SK-N-SH treated with all-trans-retinoic acid at 6 μM for 48 hours (cell line): Measurements from ENCODE around the gene SRD5A2.

Experiments
- ATAC-seq: fragments of 200-7000 bp; cut with Tn5 transposase; 3 replicates; pipeline ENCODE4 v1.9.1; 2020; ENCODE audit warnings: mild to moderate bottlenecking, moderate library complexity
- ARNTL ChIP-seq: fragments of 450-650 bp; formaldehyde crosslinking; IDR thresholded peaks from 2 replicates; pipeline ENCODE4 v1.5.0; 2020; ENCODE audit warnings: low read depth, mild to moderate bottlenecking, moderate library complexity, borderline replicate concordance
- BACH2 ChIP-seq: fragments of 250-450 bp; sonication (Bioruptor Pico); IDR thresholded peaks from 2 replicates; pipeline ENCODE4 v1.9.0; 2021; ENCODE audit warnings: mild to moderate bottlenecking, borderline replicate concordance
- CSDC2 ChIP-seq: fragments of 250-450 bp; sonication (Bioruptor Pico); IDR thresholded peaks from 2 replicates; pipeline ENCODE4 v1.5.0; 2020; ENCODE audit warnings: mild to moderate bottlenecking, moderate library complexity
- CSRNP3 ChIP-seq: fragments of 250-450 bp; sonication (Bioruptor Pico); IDR thresholded peaks from 2 replicates; pipeline ENCODE4 v1.5.1; 2021; ENCODE audit warnings: mild to moderate bottlenecking, moderate library complexity
- ESRRG ChIP-seq: fragments of 250-450 bp; sonication (Bioruptor Pico); IDR thresholded peaks from 2 replicates; pipeline ENCODE4 v1.6.1; 2021; ENCODE audit warnings: mild to moderate bottlenecking
- GLIS3 ChIP-seq: fragments of 250-450 bp; sonication (Bioruptor Pico); IDR thresholded peaks from 2 replicates; pipeline ENCODE4 v1.5.0; 2020; ENCODE audit warnings: mild to moderate bottlenecking, moderate library complexity
- ISL1 ChIP-seq: fragments of 250-450 bp; sonication (Bioruptor Pico); IDR thresholded peaks from 2 replicates; pipeline ENCODE4 v2.1.2; 2022; ENCODE audit warnings: mild to moderate bottlenecking, moderate library complexity
- OSR1 ChIP-seq: fragments of 250-450 bp; sonication (Bioruptor Pico); IDR thresholded peaks from 2 replicates; pipeline ENCODE4 v1.8.0; 2022; ENCODE audit warnings: moderate library complexity, mild to moderate bottlenecking, inconsistent platforms
- PPARA ChIP-seq: fragments of 250-450 bp; sonication (Bioruptor Pico); IDR thresholded peaks from 2 replicates; pipeline ENCODE4 v1.5.0; 2020; ENCODE audit warnings: mild to moderate bottlenecking, borderline replicate concordance
- RARB ChIP-seq: fragments of 250-450 bp; sonication (Bioruptor Pico); IDR thresholded peaks from 2 replicates; pipeline ENCODE4 v1.8.0; 2021; ENCODE audit warnings: mild to moderate bottlenecking, moderate library complexity
- SNAI2 ChIP-seq: fragments of 250-450 bp; sonication (Bioruptor Pico); IDR thresholded peaks from 2 replicates; pipeline ENCODE4 v1.5.0; 2020; ENCODE audit warnings: mild to moderate bottlenecking, moderate library complexity
- TCF4 ChIP-seq: fragments of 250-450 bp; sonication (Bioruptor Pico); IDR thresholded peaks from 2 replicates; pipeline ENCODE4 v1.8.0; 2021; ENCODE audit warnings: mild to moderate bottlenecking, moderate library complexity, borderline replicate concordance
- TOX ChIP-seq: fragments of 250-450 bp; sonication (Bioruptor Pico); IDR thresholded peaks from 2 replicates; pipeline ENCODE4 v1.8.0; 2021; ENCODE audit warnings: mild to moderate bottlenecking, moderate library complexity, borderline replicate concordance
- ZC3H10 ChIP-seq: fragments of 250-450 bp; sonication (Bioruptor Pico); IDR thresholded peaks from 2 replicates; pipeline ENCODE4 v1.5.1; 2021; ENCODE audit warnings: mild to moderate bottlenecking, moderate library complexity
- ZFP3 ChIP-seq: fragments of 250-450 bp; sonication (Bioruptor Pico); IDR thresholded peaks from 2 replicates; pipeline ENCODE4 v1.5.0; 2020; ENCODE audit warnings: mild to moderate bottlenecking, moderate library complexity
- ZFP30 ChIP-seq: fragments of 450-650 bp; formaldehyde crosslinking; IDR thresholded peaks from 2 replicates; pipeline ENCODE4 v1.5.0; 2022; ENCODE audit warnings: mild to moderate bottlenecking, moderate library complexity
- ZNF565 ChIP-seq: fragments of 450-650 bp; formaldehyde crosslinking; conservative IDR thresholded peaks from 2 replicates; pipeline ENCODE4 v1.5.0; 2020; ENCODE audit warnings: low read depth, mild to moderate bottlenecking, moderate library complexity
- ZNF70 ChIP-seq: fragments of 450-650 bp; formaldehyde crosslinking; IDR thresholded peaks from 2 replicates; pipeline ENCODE4 v1.5.0; 2020; ENCODE audit warnings: mild to moderate bottlenecking, moderate library complexity
- ZNF8 ChIP-seq: fragments of 450-650 bp; formaldehyde crosslinking; IDR thresholded peaks from 2 replicates; pipeline ENCODE4 v1.5.0; 2020; ENCODE audit warnings: mild to moderate bottlenecking, moderate library complexity
- TF ChIP-seq, protein P1 (sequence below): fragments of 250-450 bp; sonication (Bioruptor Pico); IDR thresholded peaks from 2 replicates; pipeline ENCODE4 v1.5.1; 2020; ENCODE audit warnings: low read depth, mild to moderate bottlenecking, moderate library complexity
- TF ChIP-seq, protein P2 (sequence below): fragments of 250-450 bp; sonication (Bioruptor Pico); IDR thresholded peaks from 2 replicates; pipeline ENCODE4 v1.8.0; 2020; ENCODE audit warnings: mild to moderate bottlenecking, moderate library complexity, borderline replicate concordance
- TF ChIP-seq, protein P3 (sequence below): fragments of 250-450 bp; sonication (Bioruptor Pico); IDR thresholded peaks from 2 replicates; pipeline ENCODE4 v1.5.0; 2020; ENCODE audit warnings: mild to moderate bottlenecking, moderate library complexity

The SRD5A2 gene

GRCh38 chr2:31533036-31533435 is 47.7 kb downstream of the SRD5A2 start:
- TF ChIP-seq, protein P1, sequence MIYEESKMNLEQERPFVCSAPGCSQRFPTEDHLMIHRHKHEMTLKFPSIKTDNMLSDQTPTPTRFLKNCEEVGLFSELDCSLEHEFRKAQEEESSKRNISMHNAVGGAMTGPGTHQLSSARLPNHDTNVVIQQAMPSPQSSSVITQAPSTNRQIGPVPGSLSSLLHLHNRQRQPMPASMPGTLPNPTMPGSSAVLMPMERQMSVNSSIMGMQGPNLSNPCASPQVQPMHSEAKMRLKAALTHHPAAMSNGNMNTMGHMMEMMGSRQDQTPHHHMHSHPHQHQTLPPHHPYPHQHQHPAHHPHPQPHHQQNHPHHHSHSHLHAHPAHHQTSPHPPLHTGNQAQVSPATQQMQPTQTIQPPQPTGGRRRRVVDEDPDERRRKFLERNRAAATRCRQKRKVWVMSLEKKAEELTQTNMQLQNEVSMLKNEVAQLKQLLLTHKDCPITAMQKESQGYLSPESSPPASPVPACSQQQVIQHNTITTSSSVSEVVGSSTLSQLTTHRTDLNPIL (CRISPR knock-in tag) = no peak
- TF ChIP-seq ARNTL (CRISPR knock-in tag) = no peak
- TF ChIP-seq RARB (CRISPR knock-in tag) = no peak
- no peak for TF ChIP-seq ZFP30 (CRISPR knock-in tag)
- no peak for TF ChIP-seq TOX
- no peak for TF ChIP-seq ESRRG (CRISPR knock-in tag)
- TF ChIP-seq, all 23 proteins: peak for 0
- ATAC-seq = no peak

DNA sequence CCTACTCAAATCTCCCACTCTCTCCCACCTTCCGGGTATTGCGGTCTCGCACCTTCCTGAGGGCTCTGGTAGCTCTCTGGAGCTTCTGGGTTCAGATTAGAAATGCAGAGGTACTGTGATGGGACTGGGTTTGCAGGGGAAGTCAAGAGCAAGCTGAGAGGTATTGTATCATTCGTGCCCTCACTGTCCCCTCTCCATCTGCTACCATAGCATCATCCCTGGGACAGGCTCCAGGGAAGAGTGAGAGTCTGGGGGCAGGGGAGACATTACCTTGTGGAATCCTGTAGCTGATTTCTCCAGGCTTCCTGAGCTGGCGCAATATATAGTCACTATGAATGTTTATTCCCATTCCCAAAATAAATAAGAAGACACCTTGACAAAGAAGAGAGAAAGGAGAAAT is 49.6 kb downstream of the SRD5A2 start:
- ATAC-seq = no peak
- TF ChIP-seq GLIS3 (CRISPR knock-in tag) = no peak
- no peak for TF ChIP-seq OSR1 (CRISPR knock-in tag)
- TF ChIP-seq, protein P2, sequence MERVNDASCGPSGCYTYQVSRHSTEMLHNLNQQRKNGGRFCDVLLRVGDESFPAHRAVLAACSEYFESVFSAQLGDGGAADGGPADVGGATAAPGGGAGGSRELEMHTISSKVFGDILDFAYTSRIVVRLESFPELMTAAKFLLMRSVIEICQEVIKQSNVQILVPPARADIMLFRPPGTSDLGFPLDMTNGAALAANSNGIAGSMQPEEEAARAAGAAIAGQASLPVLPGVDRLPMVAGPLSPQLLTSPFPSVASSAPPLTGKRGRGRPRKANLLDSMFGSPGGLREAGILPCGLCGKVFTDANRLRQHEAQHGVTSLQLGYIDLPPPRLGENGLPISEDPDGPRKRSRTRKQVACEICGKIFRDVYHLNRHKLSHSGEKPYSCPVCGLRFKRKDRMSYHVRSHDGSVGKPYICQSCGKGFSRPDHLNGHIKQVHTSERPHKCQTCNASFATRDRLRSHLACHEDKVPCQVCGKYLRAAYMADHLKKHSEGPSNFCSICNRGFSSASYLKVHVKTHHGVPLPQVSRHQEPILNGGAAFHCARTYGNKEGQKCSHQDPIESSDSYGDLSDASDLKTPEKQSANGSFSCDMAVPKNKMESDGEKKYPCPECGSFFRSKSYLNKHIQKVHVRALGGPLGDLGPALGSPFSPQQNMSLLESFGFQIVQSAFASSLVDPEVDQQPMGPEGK (CRISPR knock-in tag) = no peak
- no peak for TF ChIP-seq ZNF8 (CRISPR knock-in tag)

- TF ChIP-seq ZNF70 (CRISPR knock-in tag) (no peak), ZC3H10 (CRISPR knock-in tag) (no peak), ARNTL (CRISPR knock-in tag) (no peak)
- TF ChIP-seq, protein P2 (CRISPR knock-in tag) = no peak
- TF ChIP-seq, protein P3, sequence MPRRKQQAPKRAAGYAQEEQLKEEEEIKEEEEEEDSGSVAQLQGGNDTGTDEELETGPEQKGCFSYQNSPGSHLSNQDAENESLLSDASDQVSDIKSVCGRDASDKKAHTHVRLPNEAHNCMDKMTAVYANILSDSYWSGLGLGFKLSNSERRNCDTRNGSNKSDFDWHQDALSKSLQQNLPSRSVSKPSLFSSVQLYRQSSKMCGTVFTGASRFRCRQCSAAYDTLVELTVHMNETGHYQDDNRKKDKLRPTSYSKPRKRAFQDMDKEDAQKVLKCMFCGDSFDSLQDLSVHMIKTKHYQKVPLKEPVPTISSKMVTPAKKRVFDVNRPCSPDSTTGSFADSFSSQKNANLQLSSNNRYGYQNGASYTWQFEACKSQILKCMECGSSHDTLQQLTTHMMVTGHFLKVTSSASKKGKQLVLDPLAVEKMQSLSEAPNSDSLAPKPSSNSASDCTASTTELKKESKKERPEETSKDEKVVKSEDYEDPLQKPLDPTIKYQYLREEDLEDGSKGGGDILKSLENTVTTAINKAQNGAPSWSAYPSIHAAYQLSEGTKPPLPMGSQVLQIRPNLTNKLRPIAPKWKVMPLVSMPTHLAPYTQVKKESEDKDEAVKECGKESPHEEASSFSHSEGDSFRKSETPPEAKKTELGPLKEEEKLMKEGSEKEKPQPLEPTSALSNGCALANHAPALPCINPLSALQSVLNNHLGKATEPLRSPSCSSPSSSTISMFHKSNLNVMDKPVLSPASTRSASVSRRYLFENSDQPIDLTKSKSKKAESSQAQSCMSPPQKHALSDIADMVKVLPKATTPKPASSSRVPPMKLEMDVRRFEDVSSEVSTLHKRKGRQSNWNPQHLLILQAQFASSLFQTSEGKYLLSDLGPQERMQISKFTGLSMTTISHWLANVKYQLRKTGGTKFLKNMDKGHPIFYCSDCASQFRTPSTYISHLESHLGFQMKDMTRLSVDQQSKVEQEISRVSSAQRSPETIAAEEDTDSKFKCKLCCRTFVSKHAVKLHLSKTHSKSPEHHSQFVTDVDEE (CRISPR knock-in tag) = no peak
- ATAC-seq = no peak
These were observed 51.5 kb downstream of the SRD5A2 start for GRCh38 chr2:31529256-31529655.

- no peak for ATAC-seq
- no peak for TF ChIP-seq CSRNP3
- no peak for TF ChIP-seq ZC3H10 (CRISPR knock-in tag)
- TF ChIP-seq, protein P1 (CRISPR knock-in tag) = no peak
- no peak for TF ChIP-seq ZNF70 (CRISPR knock-in tag)
- TF ChIP-seq CSDC2 = no peak
- TF ChIP-seq OSR1 (CRISPR knock-in tag) = no peak
- TF ChIP-seq SNAI2 (CRISPR knock-in tag) = no peak
- no peak for TF ChIP-seq TOX
- TF ChIP-seq GLIS3 (CRISPR knock-in tag) = no peak
- TF ChIP-seq ZFP3 (CRISPR knock-in tag) = no peak
- no peak for TF ChIP-seq ZNF565 (CRISPR knock-in tag)
- TF ChIP-seq, protein P3 (CRISPR knock-in tag) = no peak
- TF ChIP-seq PPARA (CRISPR knock-in tag) = no peak
- no peak for TF ChIP-seq TCF4 (CRISPR knock-in tag)
- TF ChIP-seq ESRRG (CRISPR knock-in tag) = no peak
- no peak for TF ChIP-seq ISL1 (CRISPR knock-in tag)
- TF ChIP-seq BACH2 (CRISPR knock-in tag) = no peak
- TF ChIP-seq RARB (CRISPR knock-in tag) = no peak
- no peak for TF ChIP-seq ZFP30 (CRISPR knock-in tag)
These were observed 51.9 kb downstream of the SRD5A2 start for GRCh38 chr2:31528823-31529222.
